ENCODE measurements around the gene RBM8A.

- TF ChIP-seq, protein P1, sequence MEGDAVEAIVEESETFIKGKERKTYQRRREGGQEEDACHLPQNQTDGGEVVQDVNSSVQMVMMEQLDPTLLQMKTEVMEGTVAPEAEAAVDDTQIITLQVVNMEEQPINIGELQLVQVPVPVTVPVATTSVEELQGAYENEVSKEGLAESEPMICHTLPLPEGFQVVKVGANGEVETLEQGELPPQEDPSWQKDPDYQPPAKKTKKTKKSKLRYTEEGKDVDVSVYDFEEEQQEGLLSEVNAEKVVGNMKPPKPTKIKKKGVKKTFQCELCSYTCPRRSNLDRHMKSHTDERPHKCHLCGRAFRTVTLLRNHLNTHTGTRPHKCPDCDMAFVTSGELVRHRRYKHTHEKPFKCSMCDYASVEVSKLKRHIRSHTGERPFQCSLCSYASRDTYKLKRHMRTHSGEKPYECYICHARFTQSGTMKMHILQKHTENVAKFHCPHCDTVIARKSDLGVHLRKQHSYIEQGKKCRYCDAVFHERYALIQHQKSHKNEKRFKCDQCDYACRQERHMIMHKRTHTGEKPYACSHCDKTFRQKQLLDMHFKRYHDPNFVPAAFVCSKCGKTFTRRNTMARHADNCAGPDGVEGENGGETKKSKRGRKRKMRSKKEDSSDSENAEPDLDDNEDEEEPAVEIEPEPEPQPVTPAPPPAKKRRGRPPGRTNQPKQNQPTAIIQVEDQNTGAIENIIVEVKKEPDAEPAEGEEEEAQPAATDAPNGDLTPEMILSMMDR (conservative IDR thresholded peaks at IDR 0.05; ENCODE audit: low read length): no peak
- TF ChIP-seq EZH2phosphoT487 (IDR thresholded peaks at IDR 0.05; ENCODE audit: borderline replicate concordance, low read depth, low read length): no peak
Measured at GRCh38 chr1:145877923-145878486, 49.3 kb downstream of the RBM8A start.
